Head of caudate nucleus (tissue), 42 donors: ENCODE results near the gene HPS5.
A peak's percentile ranks its signal among the peaks of the same experiment; 100 is the strongest.
"Not testable (repeated sequence)": the region's sequence is repeated elsewhere in the genome, so short reads cannot be mapped to it uniquely, and the experiment has no call there.

Source experiments
- DNase-seq, 42 donors: peaks; one replicate each; pipeline versions ENCODE4 v3.0.0 to v3.0.0-alpha.2; 2020 to 2021; ENCODE audit warnings: mixed read lengths in 7 of 42
- intact Hi-C: fragments of 100-400 bp; cut with DNase I; formaldehyde crosslinking; loops from one replicate; pipeline ENCODE4 v1.15.0; 2022

Gene HPS5

DNA sequence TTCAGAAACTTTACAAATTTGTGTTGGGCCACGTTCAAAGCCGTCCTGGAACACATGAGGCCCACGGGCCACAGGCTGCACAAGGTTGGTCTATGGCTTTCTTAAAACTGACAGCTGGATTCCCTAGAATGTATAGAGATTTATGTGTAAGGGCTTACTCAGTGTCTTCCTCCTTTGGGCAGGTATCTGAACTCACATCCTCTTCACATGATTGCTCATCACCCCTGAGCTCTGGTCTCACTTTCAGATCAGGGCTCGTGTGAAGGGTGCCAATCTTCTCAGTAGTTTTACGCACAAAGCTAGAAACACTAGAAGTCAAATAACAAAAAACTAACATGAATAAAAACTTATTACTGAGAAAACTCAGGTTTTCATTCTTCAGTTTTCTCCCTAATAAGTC lies 27.1 kb downstream of the HPS5 start:
- no peak for DNase-seq
- intact Hi-C loops, result no loop called here

DNA sequence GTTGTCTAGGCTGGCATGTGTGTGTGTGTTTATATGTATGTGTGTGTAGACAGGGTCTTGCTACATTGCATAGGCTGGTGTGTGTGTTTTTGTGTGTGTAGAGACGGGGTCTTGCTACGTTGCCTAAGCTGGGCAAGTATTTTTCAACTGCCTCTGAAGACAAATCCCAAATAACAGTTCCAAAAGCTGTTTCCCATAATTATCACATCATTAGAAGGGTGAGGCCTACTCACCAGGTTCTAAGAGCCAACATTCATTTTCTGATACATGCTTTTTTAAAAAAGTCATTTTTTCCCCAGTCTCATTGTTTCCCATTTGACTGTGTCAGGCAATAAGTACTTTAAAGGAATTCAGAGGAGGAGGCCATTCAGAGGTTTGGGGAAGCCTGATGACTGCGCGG lies 33.0 kb downstream of the HPS5 start:
- no peak for DNase-seq
- intact Hi-C loops, result no loop called here

DNA sequence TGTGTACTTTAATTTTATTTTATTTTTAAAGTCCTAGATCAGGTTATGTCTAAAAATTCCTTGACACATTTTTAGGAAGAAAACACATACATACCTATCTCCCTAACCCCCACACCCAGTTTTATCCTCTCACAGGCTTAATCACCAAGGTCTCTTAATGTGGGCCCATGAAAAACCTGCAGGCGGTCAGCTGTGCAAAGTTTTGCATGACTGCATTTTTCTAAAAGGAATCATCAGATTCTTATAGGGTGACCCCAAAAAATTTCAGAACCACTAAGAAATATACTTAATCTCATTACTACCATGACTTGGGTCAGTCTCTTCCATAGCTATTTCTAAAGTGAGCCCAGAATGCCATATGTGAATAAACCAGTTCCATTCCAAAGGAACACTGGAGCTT lies 36.1 kb downstream of the HPS5 start:
- no peak for DNase-seq
- intact Hi-C loops, result no loop called here

DNA sequence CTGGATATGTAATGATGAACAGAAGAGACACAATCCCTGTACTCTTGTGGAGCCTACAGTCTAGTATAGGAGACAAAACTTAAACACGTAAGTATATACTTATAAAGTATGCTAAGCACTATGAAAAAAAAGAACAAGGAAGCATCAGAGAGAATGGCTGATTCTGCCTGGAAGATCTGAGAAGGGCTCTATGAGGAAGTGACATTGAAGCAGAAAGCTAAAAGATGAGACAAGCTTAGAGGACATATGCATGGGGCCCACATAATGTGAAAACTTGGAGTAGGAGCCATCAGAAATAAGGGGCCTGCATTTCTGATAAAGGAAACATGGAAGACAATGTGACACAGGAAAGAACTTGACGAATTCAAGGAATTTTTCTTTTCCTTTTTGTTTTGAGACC lies 39.3 kb downstream of the HPS5 start:
- DNase-seq, result no peak
- intact Hi-C loops, result no loop called here

DNA sequence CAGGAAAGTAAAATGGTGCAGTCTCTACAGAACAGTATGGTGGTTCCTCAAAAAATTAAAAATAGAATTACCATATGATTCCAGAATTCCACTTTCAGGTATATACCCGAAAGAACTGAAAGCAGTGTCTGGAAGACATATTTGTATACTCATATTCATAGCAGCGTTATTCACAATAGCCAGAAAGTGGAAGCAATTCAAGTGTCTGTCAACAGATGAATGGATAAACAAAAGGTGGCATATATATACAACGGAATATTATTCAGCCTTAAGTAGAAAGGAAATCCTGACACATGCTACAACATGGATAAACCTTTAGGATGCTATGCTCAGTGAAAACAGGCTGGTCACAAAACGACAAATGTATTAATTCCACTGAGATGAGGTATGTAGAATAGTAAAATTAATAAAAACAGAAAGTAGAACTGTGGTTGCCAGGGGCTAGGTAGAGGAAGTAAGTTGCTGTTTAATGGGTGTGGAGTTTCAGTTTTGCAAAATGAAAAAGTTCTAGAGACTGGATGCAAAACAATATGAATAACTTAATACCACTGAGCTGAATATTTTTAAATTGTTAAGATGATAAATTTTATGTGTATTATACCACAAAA lies 41.4 kb downstream of the HPS5 start:
- DNase-seq, result no peak
- intact Hi-C loops, result no loop called here

DNA sequence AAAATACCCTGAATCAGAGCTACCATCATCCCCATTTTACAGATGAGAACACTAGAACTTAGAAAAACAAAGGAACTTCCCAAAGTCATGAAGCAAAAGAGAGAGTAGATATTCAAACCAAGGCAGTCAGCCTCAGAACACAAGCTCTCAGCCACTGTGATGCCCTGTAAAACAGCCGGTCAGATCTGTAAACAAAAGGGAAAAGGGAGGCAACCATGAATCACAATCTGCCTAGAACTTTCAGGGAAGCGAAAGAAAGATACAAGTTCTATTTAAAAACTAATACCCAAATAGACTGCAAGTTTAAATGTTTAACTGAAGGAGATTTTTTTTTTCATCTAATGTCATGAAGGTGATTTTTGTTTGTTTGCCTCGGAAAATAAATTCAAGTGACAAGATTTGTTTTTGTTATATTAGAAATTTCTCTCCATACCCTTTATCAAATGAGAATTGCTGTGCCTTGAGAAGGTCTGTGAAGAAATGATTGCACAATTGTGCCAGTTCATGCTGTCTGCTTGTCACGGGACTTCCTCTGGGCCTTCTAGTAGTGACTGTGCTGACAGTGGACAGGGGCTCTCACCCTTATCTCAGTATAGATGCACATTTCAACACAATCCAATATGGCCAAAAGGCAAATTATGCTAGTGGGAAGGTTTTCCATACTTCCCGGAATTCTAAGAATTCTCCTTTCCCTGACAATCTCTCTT lies 44.2 kb downstream of the HPS5 start:
- intact Hi-C loops, result no loop called here

DNA sequence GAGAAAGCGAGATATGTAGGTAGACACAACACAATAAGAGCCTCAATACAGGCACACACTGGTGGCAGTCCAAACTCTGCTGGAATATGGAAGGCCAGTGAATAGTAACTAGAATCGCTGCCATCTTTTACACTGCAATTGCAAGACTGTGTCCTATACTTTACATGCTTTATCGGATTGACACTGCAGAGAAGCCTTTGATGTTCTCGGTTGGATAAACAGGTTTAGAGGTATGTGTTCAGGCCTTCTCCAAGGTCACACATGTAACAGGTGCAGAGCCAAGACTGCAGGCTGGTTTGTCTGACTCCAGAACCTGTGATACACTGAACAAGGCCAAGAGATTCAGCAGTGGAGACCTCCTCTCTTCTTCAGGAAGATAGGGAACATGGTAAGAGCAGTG lies 50.7 kb downstream of the HPS5 start:
- intact Hi-C loops, result no loop called here
- no peak for DNase-seq

More for the DNA sequence above, 44.2 kb downstream of the HPS5 start:
- DNase-seq, result peak in 25 of 42 donors; percentile 7 to 54 (median 24)

DNA sequence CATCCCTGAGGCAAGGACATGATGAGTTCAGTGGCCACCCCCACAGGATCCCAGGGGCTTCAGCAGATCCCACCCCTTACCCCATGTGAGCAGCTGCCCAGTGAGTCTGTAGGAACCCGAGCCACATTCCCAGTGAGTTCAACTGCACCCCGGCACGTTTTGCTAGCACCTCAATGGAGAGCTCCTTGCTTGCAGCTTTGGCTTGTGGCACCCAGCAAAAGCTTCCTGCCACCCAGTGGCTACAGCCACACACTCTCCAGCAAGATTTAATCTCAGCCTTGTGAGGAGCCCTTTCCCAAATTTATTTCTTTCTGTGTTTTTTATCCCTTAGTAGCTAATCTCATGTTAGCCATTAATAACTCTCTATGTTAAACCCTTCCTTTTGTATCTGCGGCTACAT lies 51.8 kb downstream of the HPS5 start:
- intact Hi-C loops, result no loop called here
- DNase-seq, result peak in 1 of 42 donors; percentile 17

DNA sequence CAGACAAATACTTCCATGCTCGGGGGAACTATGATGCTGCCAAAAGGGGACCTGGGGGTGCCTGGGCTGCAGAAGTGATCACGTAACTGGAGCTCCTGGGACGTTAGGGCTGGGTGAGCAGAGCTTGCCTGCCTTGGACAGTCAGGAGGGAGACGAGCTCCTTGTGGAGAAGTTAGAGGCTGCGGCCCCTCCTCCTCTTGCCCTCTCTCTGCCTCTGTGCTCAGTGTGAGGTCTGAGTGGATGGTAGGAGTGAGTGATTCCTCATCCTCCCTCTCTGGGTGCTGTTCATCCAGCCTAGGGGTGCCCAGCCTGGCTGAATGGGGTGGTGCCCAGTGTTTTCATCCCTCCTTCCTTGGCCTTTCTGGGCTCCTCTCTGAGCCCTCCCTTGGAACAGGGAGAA lies 52.7 kb downstream of the HPS5 start:
- DNase-seq, intact Hi-C loops: not testable (repeated sequence)

DNA sequence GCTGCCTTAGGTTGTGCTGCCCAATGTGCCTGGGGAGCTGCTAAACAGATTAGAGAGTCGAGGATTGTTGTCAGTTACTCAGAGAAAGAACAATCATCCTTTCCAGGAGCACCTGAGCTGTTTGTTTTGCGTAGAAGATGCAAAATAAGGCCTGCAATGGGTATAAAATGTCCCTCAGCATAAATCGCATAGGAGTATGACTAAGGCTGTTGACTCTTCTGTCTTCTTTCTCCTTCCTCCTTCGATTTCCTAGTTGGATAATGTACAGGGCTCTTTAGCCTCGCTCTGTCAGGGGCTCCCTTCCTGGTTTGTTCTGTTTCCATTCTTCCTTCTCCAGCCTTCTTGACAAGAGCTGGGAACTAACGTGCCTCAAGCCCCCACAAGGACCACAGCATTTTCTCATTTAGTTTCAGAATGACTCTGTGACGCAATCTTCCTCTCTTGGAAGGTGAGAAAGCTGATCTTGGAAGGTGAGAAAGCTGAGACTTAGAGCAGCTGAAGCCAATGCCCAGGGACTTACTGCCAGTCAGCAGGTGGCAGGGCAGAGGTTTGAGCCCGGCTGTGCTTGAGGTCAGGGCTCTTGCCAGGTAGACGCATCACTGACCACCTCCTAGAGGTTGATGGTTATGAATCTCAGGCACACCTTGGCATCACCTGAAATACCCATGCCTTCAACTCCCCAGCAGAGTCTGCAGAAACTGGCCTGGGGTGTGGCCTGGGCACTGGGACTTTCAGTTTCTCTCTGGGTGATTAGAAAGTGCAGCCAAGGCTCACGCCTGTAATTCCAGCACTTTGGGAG lies 54.4 kb downstream of the HPS5 start:
- intact Hi-C loops, DNase-seq: not testable (repeated sequence)

DNA sequence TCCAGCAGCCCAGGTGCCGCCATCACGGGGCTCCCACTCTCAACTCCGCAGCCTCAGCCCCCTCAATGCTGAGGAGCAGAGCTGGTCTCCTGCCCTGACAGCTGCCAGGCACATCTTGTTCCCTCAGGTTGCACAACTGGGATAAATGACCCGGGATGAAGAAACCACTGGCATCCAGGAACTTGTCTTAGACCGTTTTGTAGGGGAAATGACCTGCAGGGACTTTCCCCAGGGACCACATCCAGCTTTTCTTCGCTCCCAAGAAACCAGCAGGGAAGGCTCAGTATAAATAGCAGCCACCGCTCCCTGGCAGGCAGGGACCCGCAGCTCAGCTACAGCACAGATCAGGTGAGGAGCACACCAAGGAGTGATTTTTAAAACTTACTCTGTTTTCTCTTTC lies 56.0 kb downstream of the HPS5 start, which contains the start of gene SAA1:
TSS of gene SAA1 (plus strand) at position 316 of the 400 bp plus-strand sequence. CDS start 624 bp downstream, outside the sequence.
- intact Hi-C loops, result no loop called here
- DNase-seq, result no peak

DNA sequence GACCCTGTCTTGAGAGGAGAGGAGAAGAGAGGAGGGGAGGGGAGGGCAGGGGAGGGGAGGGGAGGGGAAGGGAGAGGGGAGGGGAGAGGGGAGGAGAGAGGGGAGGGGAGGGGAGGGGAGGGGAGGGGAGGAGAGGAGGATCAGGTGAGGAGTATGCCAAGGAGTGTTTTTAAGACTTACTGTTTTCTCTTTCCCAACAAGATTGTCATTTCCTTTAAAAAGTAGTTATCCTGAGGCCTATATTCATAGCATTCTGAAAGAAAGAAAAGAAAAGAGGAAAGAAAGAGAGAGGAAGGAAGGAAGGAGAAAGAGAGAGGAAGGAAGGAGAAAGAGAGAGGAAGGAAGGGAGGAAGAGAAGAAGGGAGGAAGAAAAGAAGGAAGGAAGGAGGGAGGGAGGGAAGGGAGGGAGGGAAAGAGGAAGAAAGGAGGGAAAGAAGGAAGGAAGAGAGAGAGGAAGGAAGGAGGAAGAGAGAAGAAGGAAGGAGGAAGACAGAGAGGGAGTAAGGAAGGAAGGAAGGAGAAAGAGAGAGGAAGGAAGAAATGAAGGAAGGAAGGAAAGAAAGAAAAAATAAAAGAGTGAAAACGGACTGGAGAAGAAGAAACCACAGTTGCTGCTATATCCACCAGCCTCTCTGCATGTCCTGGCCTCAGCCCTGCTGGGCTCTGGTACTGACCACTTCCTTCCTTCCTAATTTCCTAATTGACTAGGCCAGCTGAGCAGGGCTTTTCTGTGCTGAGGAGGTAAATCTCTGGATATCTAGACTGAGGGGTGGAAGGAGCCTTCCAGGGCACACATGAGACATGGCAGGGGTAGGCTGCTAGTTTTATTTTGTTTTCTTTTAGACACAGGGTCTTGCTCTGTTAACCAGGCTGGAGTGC lies 57.0 kb downstream of the HPS5 start:
- intact Hi-C loops, result no loop called here
- DNase-seq, result peak in 1 of 42 donors; percentile 34

DNA sequence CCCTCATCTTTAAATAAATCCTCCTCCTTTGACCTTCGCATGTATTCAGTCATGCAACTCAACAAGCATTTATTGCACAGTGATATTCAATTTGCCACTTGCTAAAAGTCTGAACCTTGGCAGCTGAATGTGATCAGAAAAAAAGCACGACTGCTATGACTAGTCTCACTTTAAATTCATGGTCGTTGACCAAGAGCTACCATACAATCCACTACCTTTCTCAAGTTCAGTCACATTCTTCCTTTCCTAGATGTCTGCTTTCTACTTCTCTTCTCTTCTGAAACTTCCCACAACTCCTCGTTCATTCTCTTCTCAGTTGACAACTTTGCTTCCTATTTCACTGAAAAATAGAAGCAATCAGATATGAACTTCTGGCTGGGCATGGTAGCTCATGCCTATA lies 57.9 kb downstream of the HPS5 start:
- intact Hi-C loops, result no loop called here
- no peak for DNase-seq

DNA sequence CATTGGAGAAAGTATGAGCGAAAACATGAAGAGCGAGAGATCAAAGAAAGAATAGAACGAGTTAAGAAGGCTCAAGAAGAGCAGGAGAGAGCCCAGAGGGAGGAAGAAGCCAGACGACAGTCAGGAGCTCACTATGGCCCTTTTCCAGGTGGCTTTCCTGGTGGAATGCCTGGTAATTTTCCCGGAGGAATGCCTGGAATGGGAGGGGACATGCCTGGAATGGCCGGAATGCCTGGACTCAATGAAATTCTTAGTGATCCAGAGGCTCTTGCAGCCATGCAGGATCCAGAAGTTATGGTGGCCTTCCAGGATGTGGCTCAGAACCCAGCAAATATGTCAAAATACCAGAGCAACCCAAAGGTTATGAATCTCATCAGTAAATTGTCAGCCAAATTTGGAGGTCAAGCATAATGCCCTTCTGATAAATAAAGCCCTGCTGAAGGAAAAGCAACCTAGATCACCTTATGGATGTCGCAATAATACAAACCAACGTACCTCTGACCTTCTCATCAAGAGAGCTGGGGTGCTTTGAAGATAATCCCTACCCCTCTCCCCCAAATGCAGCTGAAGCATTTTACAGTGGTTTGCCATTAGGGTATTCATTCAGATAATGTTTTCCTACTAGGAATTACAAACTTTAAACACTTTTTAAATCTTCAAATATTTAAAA lies 59.1 kb downstream of the HPS5 start:
- intact Hi-C loops, DNase-seq: not testable (repeated sequence)

DNA sequence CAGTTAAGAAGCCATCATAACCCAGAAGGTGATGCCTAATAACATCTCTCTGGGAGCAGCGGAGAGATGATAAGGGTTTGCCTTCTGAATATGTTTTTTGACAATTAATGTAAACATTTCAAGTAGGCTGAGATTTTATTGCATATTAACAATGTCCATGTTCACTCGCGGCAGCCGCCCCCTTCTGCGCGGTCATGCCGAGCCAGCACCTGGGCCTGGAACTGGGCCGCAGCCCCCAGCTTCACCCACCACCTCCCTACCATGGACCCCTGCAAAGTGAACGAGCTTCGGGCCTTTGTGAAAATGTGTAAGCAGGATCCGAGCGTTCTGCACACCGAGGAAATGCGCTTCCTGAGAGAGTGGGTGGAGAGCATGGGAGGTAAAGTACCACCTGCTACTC lies 60.2 kb downstream of the HPS5 start:
- no peak for DNase-seq

DNA sequence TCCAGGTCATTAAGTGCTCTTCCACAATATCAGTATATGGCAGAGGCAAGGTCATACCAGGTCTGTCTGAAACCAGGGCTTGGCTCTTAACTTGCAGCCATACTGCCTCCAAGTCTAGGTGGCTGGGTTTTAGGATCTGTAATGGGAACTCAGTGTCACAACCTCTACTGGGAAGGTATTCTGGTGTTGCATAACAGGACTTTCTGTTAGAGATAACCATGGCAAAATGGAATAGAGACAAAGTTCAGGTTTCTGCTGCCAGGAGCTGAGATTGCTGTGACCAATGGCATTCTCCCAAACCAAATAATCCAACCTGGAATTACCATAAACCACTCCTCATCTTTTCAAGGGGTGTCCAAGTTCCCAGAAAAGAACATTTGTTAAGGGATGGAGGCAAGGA lies 62.7 kb downstream of the HPS5 start:
- DNase-seq, result no peak
- intact Hi-C loops, result no loop called here

More for the DNA sequence above, 60.2 kb downstream of the HPS5 start:
- intact Hi-C loops, result no loop called here

DNA sequence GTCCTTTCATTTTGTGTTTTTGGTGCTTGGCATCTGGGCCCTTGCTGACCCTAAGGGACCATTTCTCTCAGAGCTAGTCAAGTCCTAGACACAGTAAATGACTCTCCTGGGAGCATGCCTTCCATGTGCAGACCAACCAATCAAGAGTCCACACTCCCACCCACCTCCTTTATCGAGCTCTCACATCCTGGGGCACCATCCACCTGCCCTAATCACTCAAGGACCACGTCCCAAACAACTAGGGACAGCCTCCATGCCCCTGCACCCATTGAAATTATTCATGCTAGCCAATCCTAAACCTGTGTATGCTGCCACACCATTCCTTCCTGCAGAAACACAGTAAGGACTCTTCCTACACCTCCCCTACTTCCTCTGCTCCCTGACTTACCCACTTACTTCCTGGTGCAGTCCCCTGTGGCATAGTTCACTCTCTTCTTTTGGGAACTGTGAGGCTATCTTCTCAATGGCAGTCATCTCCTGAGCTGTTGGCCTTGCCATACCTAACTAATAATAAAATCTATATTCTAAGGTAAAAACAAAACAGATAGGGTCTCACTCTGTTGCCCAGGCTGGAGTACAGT lies 67.1 kb downstream of the HPS5 start:
- intact Hi-C loops, result no loop called here
- peak in 1 of 42 donors; percentile 3 for DNase-seq

DNA sequence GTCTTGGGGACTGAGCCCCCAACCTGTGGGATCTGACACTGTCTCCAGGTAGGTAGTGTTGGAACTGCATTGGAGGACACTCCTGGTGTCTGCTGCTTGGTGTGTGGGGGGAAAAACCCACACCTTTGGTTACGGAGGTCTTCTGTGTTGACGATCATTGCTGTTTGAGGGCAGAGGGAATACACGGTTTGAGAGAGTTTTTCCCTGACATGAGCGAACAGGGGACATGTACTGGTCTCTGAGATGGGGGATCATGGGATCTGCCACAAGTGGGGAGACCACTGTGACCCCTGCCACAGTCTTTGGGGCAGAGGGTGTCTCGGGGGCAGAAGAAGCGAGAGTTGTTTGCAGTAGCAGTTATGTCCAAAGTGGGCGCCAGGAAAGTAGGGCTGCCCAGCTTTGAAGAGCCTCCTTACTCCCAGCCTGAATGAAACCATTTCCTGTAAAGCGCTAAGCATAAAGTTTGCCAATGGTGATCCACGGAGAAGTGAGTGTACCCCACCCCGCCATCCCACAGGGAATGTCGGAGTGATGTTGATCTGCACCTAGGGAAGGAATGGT lies 68.1 kb downstream of the HPS5 start:
- peak in 1 of 42 donors; percentile 30 for DNase-seq
- intact Hi-C loops, result no loop called here
